HG03460 (cell line): ENCODE data around the gene SUB1.
"Not testable (repeated sequence)": the region's sequence is repeated elsewhere in the genome, so short reads cannot be mapped to it uniquely, and the experiment has no call there.

ENCODE experiments used
- ATAC-seq: cut with Tn5 transposase; IDR thresholded peaks from one replicate; pipeline ENCODE4 v1.9.1; 2021; ENCODE audit not compliant: unreplicated experiment

The SUB1 gene

GRCh38 chr5:32585446-32586275 is at the start of gene SUB1:
TSS of gene SUB1 (plus strand) at chr5:32585557. CDS start at chr5:32588513, 2,956 bp downstream.
- peak; percentile 49 for ATAC-seq

GRCh38 chr5:32536246-32536645 is 49.1 kb upstream of the SUB1 start:
- ATAC-seq, result no peak

GRCh38 chr5:32537437-32538029 is 47.8 kb upstream of the SUB1 start:
- peak; percentile 9 for ATAC-seq

GRCh38 chr5:32538031-32538547 is 47.3 kb upstream of the SUB1 start:
- peak; percentile 82 for ATAC-seq

- ATAC-seq, result no peak
These were observed 45.1 kb upstream of the SUB1 start for GRCh38 chr5:32539981-32540845.

- no peak for ATAC-seq
These were observed 44.1 kb upstream of the SUB1 start for GRCh38 chr5:32541241-32541640.

- ATAC-seq, result peak; percentile 66
These were observed 42.9 kb upstream of the SUB1 start for GRCh38 chr5:32542216-32543059.

- no peak for ATAC-seq
These were observed 42.1 kb upstream of the SUB1 start for GRCh38 chr5:32543291-32543690.

GRCh38 chr5:32545102-32545800 is 40.1 kb upstream of the SUB1 start:
- ATAC-seq, result no peak

GRCh38 chr5:32551194-32551593 is 34.2 kb upstream of the SUB1 start:
- no peak for ATAC-seq

- ATAC-seq, result no peak
These were observed 33.5 kb upstream of the SUB1 start for GRCh38 chr5:32551865-32552264.

GRCh38 chr5:32552491-32552890 is 32.9 kb upstream of the SUB1 start:
- ATAC-seq, result not testable (repeated sequence)

GRCh38 chr5:32552936-32553335 is 32.4 kb upstream of the SUB1 start:
- ATAC-seq, result no peak

GRCh38 chr5:32554181-32554780 is 31.1 kb upstream of the SUB1 start:
- not testable (repeated sequence) for ATAC-seq

GRCh38 chr5:32556543-32556942 is 28.8 kb upstream of the SUB1 start:
- ATAC-seq, result not testable (repeated sequence)

GRCh38 chr5:32559411-32559810 is 25.9 kb upstream of the SUB1 start:
- ATAC-seq, result no peak

GRCh38 chr5:32559921-32560320 is 25.4 kb upstream of the SUB1 start:
- no peak for ATAC-seq

- ATAC-seq, result no peak
These were observed 23.3 kb upstream of the SUB1 start for GRCh38 chr5:32562056-32562455.

- no peak for ATAC-seq
These were observed 22.5 kb upstream of the SUB1 start for GRCh38 chr5:32562843-32563242.
